Spleen (tissue), 11 donors: Measurements from ENCODE around the gene DNALI1. TPM values are rescaled to one million over a fixed set of nuclear protein-coding genes. Genes with fewer than 3 reads are reported as not detected.
"Not testable (repeated sequence)": the region's sequence is repeated elsewhere in the genome, so short reads cannot be mapped to it uniquely, and the experiment has no call there.

Experiments
- DNase-seq: peaks from one replicate; pipeline ENCODE4 v3.0.0-alpha.2; 2020
- H3K27ac ChIP-seq, 8 donors: fragments of 200-600 bp; sonication (generic) in 7 of 8; 1 replicate in 4 of 8; 2 replicates in 4 of 8; pipeline versions ENCODE4 v1.5.0 to v1.8.0; 2016 to 2021; ENCODE audit warnings: inconsistent platforms in 4 of 8, mild to moderate bottlenecking in 4 of 8, moderate library complexity in 1 of 8
- H3K27me3 ChIP-seq, 7 donors: fragments of 200-600 bp; sonication (generic) in 6 of 7; replicated peaks in 1 of 7; 1 replicate in 4 of 7; 2 replicates in 3 of 7; pipeline versions ENCODE4 v1.5.0 to v1.8.0; 2016 to 2021; ENCODE audit warnings: inconsistent platforms in 3 of 7, mild to moderate bottlenecking in 1 of 7
- H3K36me3 ChIP-seq, 6 donors: fragments of 200-600 bp; sonication (generic) in 5 of 6; 1 replicate in 4 of 6; 2 replicates in 2 of 6; pipeline versions ENCODE4 v1.5.0 to v1.8.0; 2016 to 2021; ENCODE audit warnings: inconsistent platforms in 2 of 6
- H3K4me1 ChIP-seq, 6 donors: fragments of 200-600 bp; sonication (generic) in 5 of 6; 1 replicate in 3 of 6; 2 replicates in 3 of 6; pipeline versions ENCODE4 v1.5.0 to v1.8.0; 2016 to 2021; ENCODE audit warnings: inconsistent platforms in 3 of 6
- H3K4me3 ChIP-seq, 8 donors: fragments of 200-600 bp; sonication (generic) in 7 of 8; 1 replicate in 4 of 8; 2 replicates in 4 of 8; pipeline versions ENCODE4 v1.5.0 to v1.8.0; 2016 to 2021; ENCODE audit warnings: inconsistent platforms in 4 of 8, mild to moderate bottlenecking in 4 of 8, moderate library complexity in 2 of 8
- H3K9me3 ChIP-seq, 8 donors: fragments of 200-600 bp; sonication (generic) in 7 of 8; 1 replicate in 4 of 8; 2 replicates in 4 of 8; pipeline versions ENCODE4 v1.5.0 to v1.8.0; 2016 to 2021; ENCODE audit warnings: inconsistent platforms in 4 of 8
- POLR2A ChIP-seq, 3 donors: fragments of 450-650 bp; IDR thresholded peaks; one replicate each; pipeline ENCODE4 v1.5.1; 2017; ENCODE audit warnings: antibody characterized with exemption in 3 of 3, mild to moderate bottlenecking in 1 of 3
- POLR2AphosphoS5 ChIP-seq, 3 donors: sonication (generic); formaldehyde crosslinking; IDR thresholded peaks; one replicate each; pipeline ENCODE4 v1.5.1; 2017; ENCODE audit warnings: antibody characterized with exemption in 3 of 3
- WGBS, 5 donors: extraction: QIAGEN DNeasy Blood & Tissue Kit in 3 of 5; methylation state at CpG; one replicate each; pipeline versions ENCODE4 v1.1.5 to v1.1.7; 2013 to 2018; 5-methylcytosine and 5-hydroxymethylcytosine counted together
- intact Hi-C: fragments of 100-400 bp; cut with DNase I; formaldehyde crosslinking; loops from one replicate; pipeline ENCODE4 v1.15.0; 2023; ENCODE audit warnings: low total_unique reads
- polyA plus RNA-seq, 3 donors: library from polyadenylated mRNA; stranded (reverse); fragments of 200-250 nt; gene quantifications; one replicate each; pipeline ENCODE4 v1.2.1, GENCODE V29; 2013
- total RNA-seq, 7 donors: library from RNA; depleted of rRNA in 3 of 7; stranded (reverse); fragments of >200 nt in 3 of 7; fragmentation: NEBNext Ultra II Directional in 4 of 7; extraction: Animal tissue kit (Norgen Biotek cat#: 25700) in 4 of 7; gene quantifications; one replicate each; pipeline versions ENCODE4 v1.1.0 to v1.2.1, GENCODE V29; 2016 to 2021
- TF ChIP-seq, protein P1 (sequence below), 11 experiments: fragments of 200-600 bp in 7 of 11; fragments of 450-650 bp in 4 of 11; sonication (generic) in 4 of 11; IDR thresholded peaks in 8 of 11; conservative IDR thresholded peaks in 3 of 11; 1 replicate in 7 of 11; 2 replicates in 4 of 11; pipeline versions ENCODE4 v1.4.0 to v1.8.0; 2016 to 2021; ENCODE audit warnings: antibody characterized with exemption in 11 of 11, inconsistent platforms in 4 of 11, mild to moderate bottlenecking in 1 of 11
- donor health status: healthy with polysubstance abuse.
- donor health status: DM: no; HTN: no; CAD: no; lungs with moderate emphysema.
- donor health status: DM: no; HTN: no; CAD: no.
- donor health status: Bipolar disorder and iron deficiency.
- donor health status: healthy.
- donor health status: DM: no; HTN: no; CAD: no.
- donor health status: DM: yes; HTN: yes; CAD: no.

The DNALI1 gene
- total and polyA plus RNA-seq, 10 donors, result 0.98 to 2.6 (median 1.7) TPM

DNA sequence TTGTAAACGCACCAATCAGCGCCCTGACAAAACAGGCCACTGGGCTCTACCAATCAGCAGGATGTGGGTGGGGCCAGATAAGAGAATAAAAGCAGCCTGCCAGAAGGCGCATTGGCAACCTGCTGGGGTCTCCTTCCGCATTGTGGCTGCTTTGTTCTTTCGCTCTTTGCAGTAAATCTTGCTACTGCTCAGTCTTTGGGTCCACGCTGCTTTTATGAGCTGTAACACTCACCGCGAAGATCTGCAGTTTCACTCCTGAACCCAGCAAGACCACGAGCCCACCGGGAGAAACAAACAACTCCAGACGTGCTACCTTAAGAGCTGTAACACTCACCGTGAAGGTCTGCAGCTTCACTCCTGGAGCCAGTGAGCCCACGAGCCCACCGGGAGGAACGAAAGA, 37.8 kb upstream of the DNALI1 start:
- DNase-seq, H3K9me3 ChIP-seq, intact Hi-C loops, H3K36me3 ChIP-seq, H3K27me3 ChIP-seq: not testable (repeated sequence)
- peak in 2 of 3 donors; percentile 46 to 69 for TF ChIP-seq POLR2AphosphoS5 (IDR thresholded peaks at IDR 0.05)
- peaks cover 0 to 12% (median 7%) of the 10 kb centered on the region in 6 donors for H3K4me1 ChIP-seq
- H3K27ac ChIP-seq, result peak overlapping the region in 3 of 8 donors; percentile 30 to 43 (median 43)
- peak overlapping the region in 4 of 8 donors; percentile 2 to 58 (median 16) for H3K4me3 ChIP-seq
- 67 to 79% (median 75%) methylated on average over 15 of the region's 15 CpGs for WGBS, 5 donors

DNA sequence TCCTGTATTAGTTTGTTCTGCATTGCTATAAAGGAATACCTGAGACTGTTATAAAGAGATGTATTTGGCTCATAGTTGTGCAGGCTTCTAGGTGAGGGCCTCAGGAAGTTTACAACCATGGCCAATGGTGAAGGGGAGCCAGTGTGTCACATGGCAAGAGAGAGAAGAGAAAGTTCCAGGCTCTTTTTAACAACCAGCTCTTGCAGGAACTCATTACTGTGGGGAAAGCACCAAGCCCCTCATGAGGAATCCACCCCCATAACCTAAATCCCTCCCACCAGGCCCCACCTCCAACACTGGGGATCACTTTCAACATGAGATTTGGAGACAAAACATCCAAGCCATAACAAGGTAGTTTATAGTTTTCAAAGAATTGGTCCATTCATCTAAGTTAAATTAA, 37.1 kb upstream of the DNALI1 start:
- intact Hi-C loops, result no loop called here
- H3K4me3 ChIP-seq, result peak overlapping the region in 4 of 8 donors; percentile 2 to 58 (median 16)
- H3K27me3 ChIP-seq, result no peaks in the 10 kb centered on the region
- no peak overlapping the region for H3K27ac ChIP-seq
- DNase-seq, result no peak
- no peaks in the 10 kb centered on the region for H3K36me3 ChIP-seq
- TF ChIP-seq POLR2A (IDR thresholded peaks at IDR 0.05), result no peak
- TF ChIP-seq, protein P1, sequence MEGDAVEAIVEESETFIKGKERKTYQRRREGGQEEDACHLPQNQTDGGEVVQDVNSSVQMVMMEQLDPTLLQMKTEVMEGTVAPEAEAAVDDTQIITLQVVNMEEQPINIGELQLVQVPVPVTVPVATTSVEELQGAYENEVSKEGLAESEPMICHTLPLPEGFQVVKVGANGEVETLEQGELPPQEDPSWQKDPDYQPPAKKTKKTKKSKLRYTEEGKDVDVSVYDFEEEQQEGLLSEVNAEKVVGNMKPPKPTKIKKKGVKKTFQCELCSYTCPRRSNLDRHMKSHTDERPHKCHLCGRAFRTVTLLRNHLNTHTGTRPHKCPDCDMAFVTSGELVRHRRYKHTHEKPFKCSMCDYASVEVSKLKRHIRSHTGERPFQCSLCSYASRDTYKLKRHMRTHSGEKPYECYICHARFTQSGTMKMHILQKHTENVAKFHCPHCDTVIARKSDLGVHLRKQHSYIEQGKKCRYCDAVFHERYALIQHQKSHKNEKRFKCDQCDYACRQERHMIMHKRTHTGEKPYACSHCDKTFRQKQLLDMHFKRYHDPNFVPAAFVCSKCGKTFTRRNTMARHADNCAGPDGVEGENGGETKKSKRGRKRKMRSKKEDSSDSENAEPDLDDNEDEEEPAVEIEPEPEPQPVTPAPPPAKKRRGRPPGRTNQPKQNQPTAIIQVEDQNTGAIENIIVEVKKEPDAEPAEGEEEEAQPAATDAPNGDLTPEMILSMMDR (IDR thresholded peaks at IDR 0.05 in 8 of 11, conservative IDR thresholded peaks at IDR 0.05 in 3 of 11), result no peak
- no peak for TF ChIP-seq POLR2AphosphoS5 (IDR thresholded peaks at IDR 0.05)
- H3K4me1 ChIP-seq, result peaks cover 0 to 10% (median 7%) of the 10 kb centered on the region in 6 donors
- H3K9me3 ChIP-seq, result no peaks in the 10 kb centered on the region

DNA sequence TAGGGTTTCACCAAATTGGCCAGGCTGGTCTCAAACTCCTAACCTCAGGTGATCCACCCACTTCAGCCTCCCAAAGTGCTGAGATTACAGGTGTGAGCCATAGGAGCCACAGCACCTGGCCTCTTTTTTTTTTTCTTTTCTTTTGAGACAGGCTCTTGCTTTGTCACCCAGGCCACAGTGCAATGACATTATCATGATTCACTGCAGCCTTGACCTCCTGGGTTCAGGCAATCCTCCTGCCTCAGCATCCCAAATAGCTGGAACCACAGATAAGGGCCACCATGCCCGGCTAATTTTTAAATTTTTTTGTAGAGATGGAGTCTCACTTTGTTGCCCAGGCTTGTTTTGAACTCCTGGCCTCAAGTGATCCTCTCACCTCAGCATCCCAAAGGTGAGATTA, 26.9 kb upstream of the DNALI1 start:
- 72 to 88% (median 82%) methylated on average over 1 of the region's 1 CpG for WGBS, 5 donors
- H3K27ac ChIP-seq, H3K9me3 ChIP-seq, H3K4me3 ChIP-seq, H3K27me3 ChIP-seq, DNase-seq, intact Hi-C loops, H3K4me1 ChIP-seq: not testable (repeated sequence)
- peaks cover 0 to 18% (median 0%) of the 10 kb centered on the region in 6 donors for H3K36me3 ChIP-seq

DNA sequence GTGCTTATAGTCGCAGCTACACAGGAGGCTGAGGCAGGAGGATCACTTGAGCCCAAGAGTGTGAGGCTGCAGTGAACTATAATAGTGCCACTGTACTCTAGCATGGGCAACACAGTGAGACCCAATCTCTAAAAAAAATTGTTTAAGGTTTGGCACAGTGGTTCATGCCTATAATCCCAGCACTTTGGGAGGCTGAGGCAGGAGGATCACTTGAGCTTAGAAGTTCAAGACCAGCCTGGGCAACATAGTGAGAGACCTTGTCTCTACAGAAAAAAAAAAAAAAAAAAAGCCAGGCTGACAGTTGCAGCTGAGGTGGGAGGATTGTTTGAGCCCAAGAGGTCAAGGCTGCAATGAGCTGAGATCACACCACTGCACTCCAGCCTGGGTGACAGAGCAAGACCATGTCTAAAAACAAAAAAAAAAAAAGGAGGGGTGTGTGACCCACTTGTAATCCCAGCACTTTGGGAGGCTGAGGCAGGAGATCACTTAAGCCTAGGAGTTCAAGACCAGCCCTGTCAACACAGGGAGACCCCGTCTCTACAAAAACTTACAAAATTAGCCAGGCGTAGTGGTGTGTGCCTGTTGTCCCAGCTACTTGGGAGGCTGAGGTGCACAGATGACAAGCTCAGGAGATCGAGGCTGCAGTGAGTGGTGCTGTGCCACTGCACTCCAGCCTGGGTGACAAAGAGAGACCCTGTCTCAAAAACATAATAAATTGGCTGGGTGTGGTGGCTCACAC, 24.2 kb upstream of the DNALI1 start:
- H3K4me1 ChIP-seq, H3K27ac ChIP-seq, H3K4me3 ChIP-seq, intact Hi-C loops, DNase-seq, H3K9me3 ChIP-seq, H3K27me3 ChIP-seq: not testable (repeated sequence)
- 89 to 100% (median 95%) methylated on average over 4 of the region's 4 CpGs for WGBS, 5 donors
- H3K36me3 ChIP-seq, result peaks cover 0 to 44% (median 21%) of the 10 kb centered on the region in 6 donors

DNA sequence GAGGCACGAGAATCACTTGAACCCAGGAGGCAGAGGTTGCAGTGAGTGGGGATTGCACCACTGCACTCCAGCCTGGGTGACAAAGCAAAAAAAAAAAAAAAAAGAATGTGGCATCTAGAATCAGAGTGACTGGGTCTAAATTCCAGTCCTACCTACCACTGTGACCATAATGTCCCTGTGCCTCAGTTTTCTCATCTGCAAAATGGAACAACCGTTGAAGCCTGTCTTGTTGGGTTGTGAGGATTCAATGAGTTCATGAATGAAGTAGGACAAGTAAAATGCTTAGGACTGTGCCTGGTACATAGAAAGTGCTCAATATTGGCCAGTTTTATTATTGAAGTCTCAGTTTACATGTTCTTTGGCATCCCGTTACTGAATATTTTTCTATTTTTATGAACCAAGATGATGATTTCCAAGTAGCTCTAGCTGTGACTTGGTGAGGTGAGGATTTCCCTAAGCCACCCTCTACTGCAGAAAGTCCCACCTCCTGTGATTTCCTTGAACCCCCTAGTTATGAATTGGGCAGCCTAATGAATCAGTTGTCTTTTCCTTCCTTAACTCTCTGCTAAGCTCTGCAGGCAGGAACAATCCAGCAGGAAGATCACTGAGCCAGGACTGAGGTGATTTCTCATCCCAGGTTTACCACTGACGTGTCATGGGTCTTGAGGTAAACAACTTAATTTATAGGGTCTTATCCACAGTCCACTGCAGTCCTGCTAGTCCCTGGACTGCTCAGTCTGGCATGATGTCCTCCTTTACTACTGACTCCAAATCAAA, 23.2 kb upstream of the DNALI1 start:
- H3K4me1 ChIP-seq, result peaks cover 0 to 3% (median 0%) of the 10 kb centered on the region in 6 donors
- H3K9me3 ChIP-seq, result no peaks in the 10 kb centered on the region
- WGBS, 5 donors, result 90 to 95% (median 92%) methylated on average over 4 of the region's 4 CpGs
- DNase-seq, result no peak
- no peak overlapping the region for H3K27ac ChIP-seq
- H3K27me3 ChIP-seq, result no peaks in the 10 kb centered on the region
- no peak overlapping the region for H3K4me3 ChIP-seq
- TF ChIP-seq, protein P1 (IDR thresholded peaks at IDR 0.05 in 8 of 11, conservative IDR thresholded peaks at IDR 0.05 in 3 of 11), result no peak
- TF ChIP-seq POLR2A (IDR thresholded peaks at IDR 0.05) (no peak), POLR2AphosphoS5 (IDR thresholded peaks at IDR 0.05) (no peak)
- intact Hi-C loops, result no loop called here
- H3K36me3 ChIP-seq, result peaks cover 0 to 53% (median 30%) of the 10 kb centered on the region in 6 donors
